Urinary bladder (tissue), 4 donors: ENCODE data around the gene STX1B. TPM values are rescaled to one million over a fixed set of nuclear protein-coding genes. Genes with fewer than 3 reads are reported as not detected.

Experiments
- DNase-seq: peaks from one replicate; pipeline ENCODE4 v3.0.0-alpha.2; 2015; ENCODE audit errors: extremely low spot score
- H3K27ac ChIP-seq: one replicate; pipeline ENCODE4 v1.5.1; 2013; ENCODE audit warnings: low read depth, mild to moderate bottlenecking, moderate library complexity
- H3K36me3 ChIP-seq: one replicate; pipeline ENCODE4 v1.6.1; 2013; ENCODE audit warnings: mild to moderate bottlenecking, moderate library complexity; ENCODE audit not compliant: insufficient read depth
- H3K4me1 ChIP-seq: one replicate; pipeline ENCODE4 v1.6.1; 2013; ENCODE audit warnings: mild to moderate bottlenecking, moderate library complexity; ENCODE audit not compliant: insufficient read depth
- H3K4me3 ChIP-seq: one replicate; pipeline ENCODE4 v1.5.1; 2013; ENCODE audit warnings: low read depth, low read length
- WGBS: extraction: QIAGEN DNeasy Blood & Tissue Kit; methylation state at CpG from one replicate; pipeline ENCODE4 v1.1.7; 2013; 5-methylcytosine and 5-hydroxymethylcytosine counted together
- polyA plus RNA-seq: library from polyadenylated mRNA; stranded (reverse); fragments of 200-250 nt; gene quantifications from one replicate; pipeline ENCODE4 v1.2.3, GENCODE V29; 2013
- total RNA-seq: library from RNA; depleted of rRNA; stranded (reverse); fragments of >200 nt; gene quantifications from one replicate; pipeline ENCODE4 v1.2.3, GENCODE V29; 2014
- donor health status: healthy with polysubstance abuse.
- donor health status: healthy.

STX1B gene
- total and polyA plus RNA-seq, 2 donors, result 0.47 to 0.74 TPM

DNA sequence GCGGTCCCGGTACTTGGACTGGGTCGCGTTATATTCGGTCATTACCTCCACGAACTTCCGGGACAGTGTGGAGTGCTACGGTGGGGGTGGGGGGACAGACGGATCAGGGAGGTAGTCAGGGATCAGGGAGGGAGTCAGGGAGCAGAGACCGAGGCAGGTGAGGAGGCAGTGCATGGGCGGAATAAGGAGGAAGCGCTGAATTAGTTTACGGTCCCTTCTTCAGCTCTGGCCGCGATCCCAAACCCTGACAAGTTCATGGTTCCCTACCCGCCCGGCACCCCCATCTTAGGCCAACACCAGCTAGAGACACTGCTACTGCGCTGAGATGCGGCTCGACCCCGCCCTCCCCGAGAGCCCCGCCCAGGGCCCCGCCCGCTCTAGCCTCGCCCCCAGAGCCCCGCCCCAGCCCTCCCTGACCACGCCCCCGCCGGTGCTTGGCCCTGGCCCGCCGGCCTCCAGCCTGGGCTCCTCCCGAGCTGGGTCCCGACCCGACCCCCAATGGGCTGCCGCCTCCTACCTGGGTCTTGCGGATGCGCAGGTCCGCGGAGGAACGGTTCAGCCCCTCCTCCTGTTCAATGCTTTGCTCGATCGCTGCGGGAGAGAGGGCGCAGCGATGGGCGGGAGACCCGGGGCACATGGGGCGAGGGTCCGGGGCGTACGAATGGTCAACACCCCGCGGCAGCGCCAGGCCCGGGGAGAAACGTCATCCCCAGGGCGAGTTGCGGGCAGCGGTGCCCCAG is 13.3 kb downstream of the STX1B start:
- Histone ChIP-seq H3K36me3 (no peaks in the 10 kb centered on the region), H3K4me3 (peak overlapping the region; percentile 49), H3K4me1 (no peaks in the 10 kb centered on the region), H3K27ac (no peak overlapping the region)
- WGBS, result 4% methylated on average over 60 of the region's 60 CpGs
- no peak for DNase-seq

DNA sequence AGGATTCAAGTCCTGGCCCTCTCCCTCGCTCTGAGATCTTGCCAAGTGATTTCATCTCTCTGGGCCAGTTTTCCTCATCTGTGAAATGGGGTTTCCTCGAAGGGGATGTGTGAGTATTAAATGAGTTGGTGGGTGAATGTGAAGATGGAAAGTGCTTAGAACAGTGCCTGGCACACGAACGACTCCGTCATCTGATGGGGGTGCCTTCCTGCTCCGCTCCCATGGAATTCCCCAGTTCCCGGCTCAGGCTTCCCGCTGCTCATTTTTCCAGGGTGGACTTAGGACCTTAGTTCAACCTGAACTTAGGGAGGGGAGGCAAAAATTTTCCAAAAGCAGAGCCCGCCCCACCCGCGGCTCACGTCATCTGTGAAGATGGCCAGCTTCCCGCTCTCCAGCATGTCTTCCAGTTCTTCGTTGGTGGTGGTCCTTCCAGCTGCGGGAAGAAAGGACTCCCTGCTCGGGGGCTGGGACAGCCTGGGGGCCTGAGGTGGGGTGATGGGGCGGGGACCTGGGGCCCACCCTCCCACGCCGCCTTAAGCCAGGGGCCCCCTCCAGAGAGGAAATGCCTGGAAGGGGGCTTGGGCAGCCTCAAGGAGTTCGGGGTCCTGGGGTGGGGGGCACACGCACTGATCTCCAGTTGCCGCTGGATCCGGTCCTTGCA is 14.0 kb downstream of the STX1B start:
- Histone ChIP-seq H3K36me3 (no peaks in the 10 kb centered on the region), H3K27ac (no peak overlapping the region), H3K4me1 (no peaks in the 10 kb centered on the region), H3K4me3 (peak overlapping the region; percentile 49)
- DNase-seq, result no peak
- 29% methylated on average over 23 of the region's 23 CpGs for WGBS

DNA sequence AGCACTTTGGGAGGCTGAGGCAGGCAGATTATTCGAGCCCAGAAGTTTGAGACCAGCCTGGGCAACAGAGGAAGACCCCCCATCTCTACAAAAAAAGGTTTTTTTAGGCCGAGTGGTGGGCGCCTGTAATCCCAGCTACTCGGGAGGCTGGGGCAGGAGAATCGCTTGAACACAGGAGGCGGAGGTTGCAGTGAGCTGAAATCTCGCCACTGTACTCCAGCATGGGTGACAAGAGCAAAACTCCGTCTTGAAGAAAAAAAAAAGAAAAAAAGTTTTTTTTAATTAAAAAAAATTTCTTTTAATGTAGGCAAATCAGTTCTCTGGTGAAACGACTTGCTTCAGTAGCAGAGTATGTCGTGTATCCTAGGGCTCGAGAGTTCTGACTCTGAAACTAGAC is 14.5 kb downstream of the STX1B start:
- no peak overlapping the region for H3K27ac ChIP-seq
- no peak for DNase-seq
- WGBS, result 86% methylated on average over 11 of the region's 11 CpGs
- no peak overlapping the region for H3K4me3 ChIP-seq
- no peaks in the 10 kb centered on the region for H3K4me1 ChIP-seq
- no peaks in the 10 kb centered on the region for H3K36me3 ChIP-seq

DNA sequence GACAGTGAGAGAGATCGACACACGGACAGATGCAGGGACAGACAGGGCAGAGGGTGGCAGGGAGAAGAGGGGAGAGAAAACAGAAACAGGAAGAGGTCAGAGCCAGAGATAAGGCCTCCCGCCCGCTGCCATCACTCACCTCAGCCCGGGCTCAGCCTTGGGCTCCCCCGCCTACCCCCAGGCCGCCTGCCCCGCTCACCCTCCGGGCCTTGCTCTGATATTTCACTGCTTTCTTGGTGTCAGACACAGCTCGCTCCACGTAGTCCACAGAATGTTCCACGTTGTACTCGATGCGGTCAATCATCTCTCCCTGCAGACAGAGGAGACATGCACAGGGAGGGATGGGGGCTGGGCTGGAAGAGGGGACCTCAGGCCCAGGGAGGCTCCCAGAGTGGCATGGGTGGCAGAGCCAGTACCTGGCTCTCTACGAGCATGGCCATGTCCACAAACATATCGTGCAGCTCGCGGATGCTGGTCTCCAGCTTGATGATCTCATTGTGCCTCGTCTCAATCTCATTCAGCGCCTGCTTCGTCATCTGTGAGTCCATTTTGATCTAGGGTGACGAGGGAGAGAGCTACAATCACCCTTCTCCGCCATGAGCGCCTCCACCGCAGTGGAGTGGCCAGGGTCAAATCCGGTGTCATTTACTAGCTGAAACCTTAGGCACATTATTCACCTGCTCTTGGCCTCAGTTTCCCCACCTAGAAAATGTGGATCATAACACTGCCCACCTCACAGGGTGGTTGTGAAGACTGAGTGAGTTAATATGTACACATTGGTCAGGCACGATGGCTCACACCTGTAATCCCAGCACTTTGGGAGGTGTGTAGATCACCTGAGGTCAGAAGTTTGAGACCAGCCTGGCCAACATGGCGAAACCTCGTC is 17.3 kb downstream of the STX1B start:
- Histone ChIP-seq H3K4me3 (no peak overlapping the region), H3K27ac (no peak overlapping the region), H3K4me1 (no peaks in the 10 kb centered on the region), H3K36me3 (no peaks in the 10 kb centered on the region)
- 85% methylated on average over 29 of the region's 29 CpGs for WGBS
- no peak for DNase-seq

DNA sequence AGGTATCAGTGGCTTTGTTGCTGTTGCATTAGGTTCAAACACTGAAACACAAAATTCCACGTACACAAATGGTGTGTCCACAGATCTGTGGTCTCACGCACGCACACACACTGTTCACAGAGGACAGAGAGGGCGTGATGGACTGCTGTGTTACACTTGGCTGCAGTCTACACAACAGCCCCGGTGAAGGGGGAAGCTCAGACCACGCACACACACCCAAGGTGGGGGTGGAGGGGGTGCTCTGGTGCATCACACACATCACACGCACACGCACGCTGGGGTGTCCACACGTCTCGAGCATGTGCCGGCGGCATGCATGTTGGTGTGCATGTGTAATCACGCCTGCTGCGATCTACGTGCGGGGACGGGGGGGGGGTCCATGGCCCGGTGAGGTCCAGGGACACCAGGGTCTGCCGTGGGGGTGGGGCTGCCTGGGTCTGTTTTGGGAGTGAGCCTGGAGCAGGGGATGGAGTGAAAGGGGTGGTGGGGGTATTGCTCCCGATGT is 18.1 kb downstream of the STX1B start:
- Histone ChIP-seq H3K27ac (no peak overlapping the region), H3K36me3 (no peaks in the 10 kb centered on the region), H3K4me1 (no peaks in the 10 kb centered on the region), H3K4me3 (no peak overlapping the region)
- no peak for DNase-seq
- 87% methylated on average over 21 of the region's 21 CpGs for WGBS

DNA sequence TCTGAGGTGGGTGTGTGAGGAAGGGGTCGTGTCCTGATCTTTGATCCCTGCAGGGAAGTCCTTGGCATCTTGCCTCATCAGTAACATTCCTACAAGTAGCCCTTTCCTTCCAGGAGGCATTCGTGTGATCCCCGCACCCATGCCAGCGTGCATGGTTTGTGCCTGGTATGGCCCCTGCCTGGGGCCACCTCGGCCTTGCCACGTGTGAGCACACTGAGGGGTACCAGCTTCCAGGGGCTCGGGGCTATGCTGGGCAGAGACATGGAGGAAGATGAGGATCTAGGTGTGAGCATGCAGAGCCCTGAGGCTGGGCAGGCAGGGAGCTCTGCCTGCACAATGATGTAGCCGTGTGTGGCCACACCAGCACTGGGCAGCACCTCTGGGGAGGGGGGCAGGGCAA is 19.4 kb downstream of the STX1B start:
- WGBS, result 82% methylated on average over 8 of the region's 8 CpGs
- Histone ChIP-seq H3K27ac (no peak overlapping the region), H3K4me3 (no peak overlapping the region), H3K36me3 (no peaks in the 10 kb centered on the region), H3K4me1 (no peaks in the 10 kb centered on the region)
- DNase-seq, result no peak

DNA sequence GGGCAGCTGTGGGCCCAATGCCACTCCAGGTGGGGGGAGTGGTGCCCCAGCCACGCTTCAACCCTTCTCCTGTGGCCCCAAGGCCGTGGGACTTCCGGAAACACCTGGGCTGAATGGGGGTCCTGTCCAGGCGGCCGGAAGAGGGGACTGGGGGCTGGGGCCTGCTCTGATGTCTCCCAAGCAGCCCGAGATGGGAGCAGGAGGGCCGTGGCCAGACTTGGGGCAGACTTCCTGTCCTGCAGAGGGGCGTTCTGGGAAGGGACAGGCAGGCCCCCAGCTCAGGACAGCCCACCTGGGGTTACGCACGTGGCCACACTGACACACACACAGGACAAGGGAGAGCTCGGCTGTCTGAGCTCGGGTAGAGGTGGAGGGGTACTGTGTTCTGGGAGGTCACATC is 20.3 kb downstream of the STX1B start:
- Histone ChIP-seq H3K27ac (no peak overlapping the region), H3K4me1 (no peaks in the 10 kb centered on the region), H3K4me3 (no peak overlapping the region), H3K36me3 (no peaks in the 10 kb centered on the region)
- WGBS, result 73% methylated on average over 12 of the region's 12 CpGs
- DNase-seq, result no peak

DNA sequence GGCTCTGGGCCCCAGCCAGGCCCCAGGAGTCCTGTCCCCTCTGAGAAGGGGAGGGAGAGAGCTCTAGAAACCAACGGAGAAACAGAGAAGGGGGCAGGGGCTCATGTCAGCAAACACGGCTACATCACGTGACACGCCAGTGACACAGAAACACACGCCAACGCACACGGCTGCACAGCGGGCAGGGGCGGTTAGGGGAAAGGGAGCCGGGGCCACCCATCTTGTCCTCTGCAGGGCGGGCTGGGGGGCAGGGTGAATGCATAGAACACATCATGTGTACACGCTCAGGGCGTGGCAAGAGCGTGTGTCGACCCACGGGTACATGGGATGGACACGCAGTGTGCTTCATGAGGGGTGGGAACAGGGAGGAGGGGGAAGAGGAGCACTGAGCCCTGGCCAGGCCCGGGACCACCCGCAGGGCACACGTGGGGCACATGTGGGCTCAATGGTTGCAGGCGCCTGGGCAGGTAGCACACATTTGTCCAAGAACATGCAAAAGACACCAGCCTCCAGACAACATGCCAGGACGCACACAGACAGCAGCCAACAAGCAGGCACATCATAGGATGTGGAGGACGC is 20.9 kb downstream of the STX1B start:
- H3K4me3 ChIP-seq, result no peak overlapping the region
- no peak for DNase-seq

DNA sequence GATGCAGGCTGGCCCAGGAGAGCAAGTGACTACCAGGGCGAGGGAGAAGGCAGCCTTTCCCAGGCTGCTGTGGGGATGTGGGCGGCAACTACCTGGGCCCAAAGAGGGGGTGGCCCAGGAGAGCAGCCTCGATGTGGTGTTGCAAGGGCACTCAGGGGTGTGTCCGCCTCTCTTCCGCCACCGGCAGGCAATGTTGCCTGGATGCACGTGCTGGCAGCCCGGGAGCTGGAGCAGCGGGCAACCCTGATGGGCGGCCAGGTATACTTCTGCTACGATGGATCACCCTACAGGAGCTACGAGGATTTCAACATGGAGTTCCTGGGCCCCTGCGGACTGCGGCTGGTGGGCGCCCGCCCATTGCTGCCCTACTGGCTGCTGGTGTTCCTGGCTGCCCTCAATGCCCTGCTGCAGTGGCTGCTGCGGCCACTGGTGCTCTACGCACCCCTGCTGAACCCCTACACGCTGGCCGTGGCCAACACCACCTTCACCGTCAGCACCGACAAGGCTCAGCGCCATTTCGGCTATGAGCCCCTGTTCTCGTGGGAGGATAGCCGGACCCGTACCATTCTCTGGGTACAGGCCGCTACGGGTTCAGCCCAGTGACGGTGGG is 22.8 kb downstream of the STX1B start:
- H3K4me1 ChIP-seq, result no peaks in the 10 kb centered on the region
- no peak overlapping the region for H3K4me3 ChIP-seq
- DNase-seq, result no peak
- 95% methylated on average over 30 of the region's 30 CpGs for WGBS
- no peak overlapping the region for H3K27ac ChIP-seq
- peaks cover 4% of the 10 kb centered on the region for H3K36me3 ChIP-seq

More for the DNA sequence above, 20.9 kb downstream of the STX1B start:
- no peaks in the 10 kb centered on the region for H3K36me3 ChIP-seq
- H3K27ac ChIP-seq, result no peak overlapping the region
- 87% methylated on average over 23 of the region's 23 CpGs for WGBS
- no peaks in the 10 kb centered on the region for H3K4me1 ChIP-seq

DNA sequence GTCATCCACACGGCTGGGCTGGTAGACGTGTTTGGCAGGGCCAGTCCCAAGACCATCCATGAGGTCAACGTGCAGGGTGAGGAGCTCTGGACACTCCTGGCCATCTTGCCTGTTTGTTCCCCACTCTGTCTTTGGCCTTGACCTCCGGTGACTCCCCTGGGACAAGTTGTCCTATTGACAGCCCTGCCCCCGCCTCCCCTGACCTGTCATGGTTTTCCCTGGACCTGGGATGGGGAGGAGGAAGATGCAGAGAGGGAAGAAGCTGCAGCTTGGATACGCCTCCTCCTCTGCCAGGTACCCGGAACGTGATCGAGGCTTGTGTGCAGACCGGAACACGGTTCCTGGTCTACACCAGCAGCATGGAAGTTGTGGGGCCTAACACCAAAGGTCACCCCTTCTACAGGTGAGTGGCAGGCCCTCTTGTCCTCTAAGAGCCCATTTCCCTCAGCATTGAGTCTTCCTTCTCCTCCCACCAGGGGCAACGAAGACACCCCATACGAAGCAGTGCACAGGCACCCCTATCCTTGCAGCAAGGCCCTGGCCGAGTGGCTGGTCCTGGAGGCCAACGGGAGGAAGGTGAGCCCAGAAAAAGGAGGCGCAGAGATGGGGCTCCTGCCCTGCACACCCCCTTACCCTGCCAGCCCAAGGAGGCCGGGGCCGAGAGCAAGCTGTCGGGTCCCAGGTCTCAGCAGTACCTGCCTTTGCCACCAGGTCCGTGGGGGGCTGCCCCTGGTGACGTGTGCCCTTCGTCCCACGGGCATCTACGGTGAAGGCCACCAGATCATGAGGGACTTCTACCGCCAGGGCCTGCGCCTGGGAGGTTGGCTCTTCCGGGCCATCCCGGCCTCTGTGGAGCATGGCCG is 24.1 kb downstream of the STX1B start:
- no peak overlapping the region for H3K27ac ChIP-seq
- no peak overlapping the region for H3K4me3 ChIP-seq
- H3K36me3 ChIP-seq, result peaks cover 6% of the 10 kb centered on the region
- 88% methylated on average over 29 of the region's 29 CpGs for WGBS
- H3K4me1 ChIP-seq, result no peaks in the 10 kb centered on the region
- no peak for DNase-seq

DNA sequence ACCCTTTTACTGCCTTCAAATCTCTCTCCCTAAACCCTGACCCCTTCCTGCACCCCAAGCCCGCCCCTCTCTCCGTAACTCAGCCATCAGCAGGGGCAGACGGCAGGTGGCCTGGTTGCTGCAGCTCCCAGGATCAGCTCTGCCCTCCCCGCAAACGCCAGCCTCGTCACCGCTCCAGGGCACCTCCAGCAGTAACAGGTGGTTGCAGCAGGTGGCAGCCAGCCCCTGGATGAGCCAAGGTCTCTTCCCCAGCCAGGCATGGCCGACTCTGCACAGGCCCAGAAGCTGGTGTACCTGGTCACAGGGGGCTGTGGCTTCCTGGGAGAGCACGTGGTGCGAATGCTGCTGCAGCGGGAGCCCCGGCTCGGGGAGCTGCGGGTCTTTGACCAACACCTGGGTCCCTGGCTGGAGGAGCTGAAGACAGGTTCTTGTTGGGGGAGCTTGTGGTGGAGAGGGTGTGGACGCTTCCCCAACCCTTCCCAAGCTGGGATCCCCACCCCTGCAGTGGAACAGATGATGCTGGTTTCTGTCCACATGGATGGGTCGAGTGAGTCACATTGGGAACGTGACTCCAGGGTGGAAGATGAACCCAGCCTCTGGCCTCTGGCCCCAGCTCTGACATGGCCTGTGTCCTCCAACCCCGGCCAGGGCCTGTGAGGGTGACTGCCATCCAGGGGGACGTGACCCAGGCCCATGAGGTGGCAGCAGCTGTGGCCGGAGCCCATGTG is 24.9 kb downstream of the STX1B start:
- WGBS, result 52% methylated on average over 20 of the region's 20 CpGs
- peaks cover 10% of the 10 kb centered on the region for H3K36me3 ChIP-seq
- DNase-seq, result no peak
- H3K4me1 ChIP-seq, result no peaks in the 10 kb centered on the region
- peak overlapping the region; percentile 15 for H3K4me3 ChIP-seq
- H3K27ac ChIP-seq, result no peak overlapping the region
